Activated naive CD8-positive, alpha-beta T cell treated with anti-CD3 and anti-CD28 coated beads, Interleukin-2, amount 10 ng/mL, durations not matched to agents 7 days and 5 days (primary cell): ENCODE measurements around the gene TPK1. TPM values are rescaled to one million over a fixed set of nuclear protein-coding genes. Genes with fewer than 3 reads are reported as not detected.

Source experiments
- ATAC-seq: fragments of 150-1000 bp; cut with Tn5 transposase; one replicate; pipeline ENCODE4 v1.10.0; 2021; ENCODE audit warnings: low read depth, moderate library complexity
- POLR2A ChIA-PET: fragments of 350-600 bp; sonication (Branson Sonifier 250); formaldehyde crosslinking; loops from one replicate; lab custom pipeline; 2021; ENCODE audit warnings: antibody characterized with exemption; lab: Charles Lee
- DNase-seq: peaks from one replicate; pipeline ENCODE4 v3.0.0; 2021
- H3K27ac Mint-ChIP-seq: one replicate; pipeline ENCODE4 v1.8.0; 2022; ENCODE audit warnings: mild to moderate bottlenecking, mixed read lengths
- H3K27me3 Mint-ChIP-seq: one replicate; pipeline ENCODE4 v1.8.0; 2022; ENCODE audit warnings: mild to moderate bottlenecking, moderate library complexity, mixed read lengths
- H3K36me3 Mint-ChIP-seq: one replicate; pipeline ENCODE4 v1.8.0; 2021; ENCODE audit warnings: mild to moderate bottlenecking, mixed read lengths
- H3K4me1 Mint-ChIP-seq: one replicate; pipeline ENCODE4 v1.8.0; 2021; ENCODE audit warnings: mixed read lengths
- H3K4me3 Mint-ChIP-seq: one replicate; pipeline ENCODE4 v1.8.0; 2022; ENCODE audit warnings: mild to moderate bottlenecking, moderate library complexity, mixed read lengths
- H3K9me3 Mint-ChIP-seq: one replicate; pipeline ENCODE4 v1.8.0; 2021; ENCODE audit warnings: mixed read lengths
- total RNA-seq, 2 experiments: library from RNA; stranded (reverse); gene quantifications; one replicate each; pipeline ENCODE4 v1.2.3, GENCODE V29; 2021

The TPK1 gene
- total RNA-seq, 2 experiments from 2014 or later, result 17.7 to 21.0 TPM

GRCh38 chr7:144534655-144535395 lies 301.0 kb downstream of the TPK1 start:
- DNase-seq (no peak), ATAC-seq (no peak)
- POLR2A ChIA-PET, result no interaction called here
- no peaks in the 10 kb centered on the region for H3K4me1 Mint-ChIP-seq
- H3K4me3 Mint-ChIP-seq, result no peak overlapping the region
- H3K27me3 Mint-ChIP-seq, result peaks cover 2% of the 10 kb centered on the region
- H3K9me3 Mint-ChIP-seq, result peaks cover 7% of the 10 kb centered on the region
- H3K36me3 Mint-ChIP-seq, result peaks cover 6% of the 10 kb centered on the region
- H3K27ac Mint-ChIP-seq, result no peak overlapping the region

GRCh38 chr7:144534196-144534595 lies 301.7 kb downstream of the TPK1 start:
- Mint-ChIP-seq H3K27me3 (peaks cover 2% of the 10 kb centered on the region), H3K27ac (no peak overlapping the region), H3K4me3 (no peak overlapping the region), H3K9me3 (peaks cover 7% of the 10 kb centered on the region), H3K4me1 (peaks cover 2% of the 10 kb centered on the region), H3K36me3 (peaks cover 6% of the 10 kb centered on the region)
- POLR2A ChIA-PET, result no interaction called here
- no peak for DNase-seq
- ATAC-seq, result no peak

GRCh38 chr7:144531181-144531580 lies 304.7 kb downstream of the TPK1 start:
- no peak overlapping the region for H3K27ac Mint-ChIP-seq

GRCh38 chr7:144529269-144529926 lies 306.5 kb downstream of the TPK1 start:
- ATAC-seq, result no peak
- Mint-ChIP-seq H3K9me3 (peaks cover 2% of the 10 kb centered on the region), H3K4me1 (peaks cover 5% of the 10 kb centered on the region), H3K4me3 (no peak overlapping the region), H3K27ac (no peak overlapping the region), H3K27me3 (peaks cover 2% of the 10 kb centered on the region), H3K36me3 (peaks cover 6% of the 10 kb centered on the region)
- DNase-seq, result no peak
- POLR2A ChIA-PET, result no interaction called here

More at GRCh38 chr7:144531181-144531580, 304.7 kb downstream of the TPK1 start:
- peaks cover 2% of the 10 kb centered on the region for H3K27me3 Mint-ChIP-seq
- H3K9me3 Mint-ChIP-seq, result peaks cover 7% of the 10 kb centered on the region
- POLR2A ChIA-PET, result no interaction called here
- peaks cover 5% of the 10 kb centered on the region for H3K4me1 Mint-ChIP-seq
- DNase-seq, result no peak
- H3K36me3 Mint-ChIP-seq, result peaks cover 6% of the 10 kb centered on the region
- ATAC-seq, result no peak
- no peak overlapping the region for H3K4me3 Mint-ChIP-seq

GRCh38 chr7:144528536-144529045 lies 307.3 kb downstream of the TPK1 start:
- peaks cover 6% of the 10 kb centered on the region for H3K36me3 Mint-ChIP-seq
- H3K27ac Mint-ChIP-seq, result no peak overlapping the region
- H3K9me3 Mint-ChIP-seq, result peaks cover 2% of the 10 kb centered on the region
- POLR2A ChIA-PET, result no interaction called here
- DNase-seq (no peak), ATAC-seq (no peak)
- H3K4me3 Mint-ChIP-seq, result no peak overlapping the region
- peaks cover 5% of the 10 kb centered on the region for H3K4me1 Mint-ChIP-seq
- H3K27me3 Mint-ChIP-seq, result peaks cover 2% of the 10 kb centered on the region

- DNase-seq (no peak), ATAC-seq (no peak)
- Mint-ChIP-seq H3K36me3 (peaks cover 6% of the 10 kb centered on the region), H3K27ac (no peak overlapping the region), H3K9me3 (no peaks in the 10 kb centered on the region), H3K4me3 (no peak overlapping the region), H3K27me3 (peaks cover 2% of the 10 kb centered on the region), H3K4me1 (peaks cover 5% of the 10 kb centered on the region)
- POLR2A ChIA-PET, result no interaction called here
These were observed 308.8 kb downstream of the TPK1 start for GRCh38 chr7:144527051-144527471.

- no peak for ATAC-seq
- no peak overlapping the region for H3K27ac Mint-ChIP-seq
- no peak overlapping the region for H3K4me3 Mint-ChIP-seq
- peaks cover under 1% of the 10 kb centered on the region for H3K27me3 Mint-ChIP-seq
- DNase-seq, result no peak
- H3K4me1 Mint-ChIP-seq, result peaks cover 5% of the 10 kb centered on the region
- no peaks in the 10 kb centered on the region for H3K9me3 Mint-ChIP-seq
- H3K36me3 Mint-ChIP-seq, result peaks cover 5% of the 10 kb centered on the region
- POLR2A ChIA-PET, result no interaction called here
These were observed 309.9 kb downstream of the TPK1 start for GRCh38 chr7:144525956-144526355.

GRCh38 chr7:144524271-144524670 lies 311.6 kb downstream of the TPK1 start:
- Mint-ChIP-seq H3K9me3 (no peaks in the 10 kb centered on the region), H3K27me3 (no peaks in the 10 kb centered on the region), H3K36me3 (no peaks in the 10 kb centered on the region), H3K27ac (no peak overlapping the region), H3K4me3 (no peak overlapping the region), H3K4me1 (peaks cover 3% of the 10 kb centered on the region)
- ATAC-seq, result no peak
- DNase-seq, result no peak
- POLR2A ChIA-PET, result no interaction called here

- Mint-ChIP-seq H3K27ac (no peak overlapping the region), H3K4me1 (no peaks in the 10 kb centered on the region), H3K4me3 (no peak overlapping the region), H3K36me3 (no peaks in the 10 kb centered on the region), H3K9me3 (no peaks in the 10 kb centered on the region), H3K27me3 (no peaks in the 10 kb centered on the region)
- DNase-seq (no peak), ATAC-seq (no peak)
- POLR2A ChIA-PET, result no interaction called here
These were observed 312.2 kb downstream of the TPK1 start for GRCh38 chr7:144523621-144524020.

GRCh38 chr7:144519925-144520324 lies 315.9 kb downstream of the TPK1 start:
- ATAC-seq, result no peak
- peaks cover 3% of the 10 kb centered on the region for H3K4me1 Mint-ChIP-seq
- POLR2A ChIA-PET, result no interaction called here
- H3K36me3 Mint-ChIP-seq, result no peaks in the 10 kb centered on the region
- H3K27me3 Mint-ChIP-seq, result no peaks in the 10 kb centered on the region
- no peak for DNase-seq
- H3K9me3 Mint-ChIP-seq, result no peaks in the 10 kb centered on the region
- H3K4me3 Mint-ChIP-seq, result no peak overlapping the region
- no peak overlapping the region for H3K27ac Mint-ChIP-seq

GRCh38 chr7:144518360-144518759 lies 317.5 kb downstream of the TPK1 start:
- no peaks in the 10 kb centered on the region for H3K36me3 Mint-ChIP-seq
- H3K27me3 Mint-ChIP-seq, result no peaks in the 10 kb centered on the region
- no peak overlapping the region for H3K4me3 Mint-ChIP-seq
- no peak for DNase-seq
- H3K4me1 Mint-ChIP-seq, result peaks cover 3% of the 10 kb centered on the region
- POLR2A ChIA-PET, result no interaction called here
- ATAC-seq, result no peak
- H3K27ac Mint-ChIP-seq, result no peak overlapping the region
- H3K9me3 Mint-ChIP-seq, result no peaks in the 10 kb centered on the region

- DNase-seq (no peak), ATAC-seq (no peak)
- H3K27me3 Mint-ChIP-seq, result no peaks in the 10 kb centered on the region
- POLR2A ChIA-PET, result no interaction called here
- H3K36me3 Mint-ChIP-seq, result no peaks in the 10 kb centered on the region
- no peak overlapping the region for H3K4me3 Mint-ChIP-seq
- peaks cover 3% of the 10 kb centered on the region for H3K4me1 Mint-ChIP-seq
- H3K9me3 Mint-ChIP-seq, result no peaks in the 10 kb centered on the region
- H3K27ac Mint-ChIP-seq, result no peak overlapping the region
These were observed 318.1 kb downstream of the TPK1 start for GRCh38 chr7:144517749-144518148.

- Mint-ChIP-seq H3K27me3 (no peaks in the 10 kb centered on the region), H3K36me3 (no peaks in the 10 kb centered on the region), H3K4me1 (peaks cover 3% of the 10 kb centered on the region), H3K4me3 (no peak overlapping the region), H3K9me3 (no peaks in the 10 kb centered on the region), H3K27ac (no peak overlapping the region)
- no peak for DNase-seq
- POLR2A ChIA-PET, result no interaction called here
- ATAC-seq, result no peak
These were observed 318.9 kb downstream of the TPK1 start for GRCh38 chr7:144516729-144517525.
